SK-N-MC (cell line): ENCODE data around the gene ZNF827.

Experiments used
- EZH2 ChIP-seq: fragments of 200-600 bp; sonication (generic); IDR thresholded peaks from one replicate; pipeline ENCODE4 v1.6.1; 2017; ENCODE audit warnings: antibody characterized with exemption
- POLR2AphosphoS5 ChIP-seq: IDR thresholded peaks from 2 replicates; pipeline ENCODE4 v1.6.1; 2012; ENCODE audit warnings: mild to moderate bottlenecking, low read depth, low read length, borderline replicate concordance

DNA sequence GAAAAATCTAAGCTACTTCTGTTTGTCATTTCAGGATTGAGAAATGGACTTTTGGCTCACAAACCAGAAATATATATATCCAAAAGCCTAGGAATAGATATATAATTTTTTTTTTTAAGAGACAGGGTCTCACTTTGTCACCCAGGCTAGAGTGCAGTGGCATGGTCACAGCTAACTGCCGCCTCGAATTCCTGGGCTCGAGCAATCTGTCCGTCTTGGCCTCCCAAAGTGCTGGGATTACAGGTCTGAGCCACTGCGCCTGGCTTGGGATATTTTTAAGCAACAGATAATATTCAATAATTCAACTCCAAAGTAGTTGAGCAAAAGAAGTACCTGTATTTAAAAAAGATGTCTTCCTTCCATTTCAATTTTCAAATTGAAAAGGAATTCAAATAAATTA, 146.2 kb downstream of the ZNF827 start:
- TF ChIP-seq EZH2 = no peak
- no peak for TF ChIP-seq POLR2AphosphoS5
